Activated CD8-positive, alpha-beta memory T cell treated with anti-CD3 and anti-CD28 coated beads for 1 hour (primary cell): ENCODE measurements around the gene PARD3.

Source experiments
- DNase-seq, 2 donors: peaks; one replicate each; pipeline ENCODE4 v3.0.0-alpha.2; 2020; ENCODE audit warnings: low read depth in 1 of 2; ENCODE audit errors: extremely low read depth in 1 of 2

Gene PARD3

DNA sequence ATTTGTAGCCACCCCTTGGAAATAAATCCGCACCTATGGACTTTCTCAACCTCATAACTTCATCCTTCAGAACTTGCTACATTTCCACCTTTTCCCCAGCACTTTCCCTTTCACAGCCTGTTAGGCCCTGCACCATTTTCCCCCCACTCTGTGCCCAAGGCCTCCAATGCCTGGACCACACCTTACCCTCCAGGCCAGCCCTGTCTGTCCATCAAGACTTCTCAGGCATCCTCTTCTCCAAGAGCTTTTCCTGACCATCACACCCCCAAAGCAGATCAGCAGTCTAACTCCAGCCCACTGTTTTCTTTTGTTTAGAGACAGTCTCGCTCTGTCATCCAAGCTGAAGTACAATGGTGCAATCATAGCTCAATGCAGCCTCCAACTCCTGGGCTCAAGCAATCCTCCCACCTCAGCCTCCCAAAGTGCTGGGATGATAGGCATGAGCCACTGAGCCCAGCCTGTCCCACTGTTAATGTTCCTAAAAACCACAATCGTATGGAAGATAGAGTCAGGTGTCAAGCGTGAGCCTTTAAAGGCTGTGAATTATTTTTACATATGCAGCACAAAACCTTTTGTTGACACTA, 116.8 kb downstream of the PARD3 start:
- DNase-seq: no peak

DNA sequence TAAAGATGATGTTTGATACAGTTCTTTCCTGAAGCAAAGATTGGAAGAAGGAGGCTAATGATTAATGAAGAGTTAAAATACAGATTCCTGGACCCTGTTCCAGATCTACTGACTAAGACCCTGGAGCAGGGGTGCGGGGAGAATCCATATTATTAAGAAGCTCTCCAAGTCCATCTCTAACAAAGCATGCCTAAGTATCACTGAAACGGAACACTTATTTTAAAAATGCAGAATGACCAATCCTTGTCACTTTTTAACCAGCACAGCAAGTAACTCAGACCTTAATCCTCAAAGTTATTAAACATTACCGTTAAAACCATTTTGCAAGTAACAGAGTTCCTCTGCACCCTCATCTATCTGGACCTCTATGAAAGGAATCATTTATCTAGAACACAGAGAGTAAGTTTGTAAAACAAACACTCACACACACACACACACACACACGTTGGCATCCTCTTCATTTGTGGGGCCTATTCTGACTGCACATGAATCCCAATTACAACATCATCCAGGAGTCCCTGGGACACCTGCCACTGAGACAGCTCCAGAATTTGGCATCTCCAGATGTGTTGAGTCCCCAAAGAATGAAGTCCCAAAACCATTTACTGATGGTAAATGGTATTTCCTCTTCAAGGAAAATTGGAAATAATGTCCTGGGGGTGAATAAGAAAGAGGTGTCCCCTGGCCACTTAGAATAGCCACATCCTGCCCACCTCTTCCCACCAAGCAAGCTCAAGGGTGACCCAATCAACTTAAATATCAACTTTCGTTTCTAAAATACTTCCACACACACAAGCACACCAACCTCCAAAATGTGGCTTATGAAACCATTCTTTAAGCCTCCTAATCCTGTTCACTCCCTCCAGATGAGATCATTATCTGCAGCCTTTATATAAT, 117.5 kb downstream of the PARD3 start:
- no peak for DNase-seq

DNA sequence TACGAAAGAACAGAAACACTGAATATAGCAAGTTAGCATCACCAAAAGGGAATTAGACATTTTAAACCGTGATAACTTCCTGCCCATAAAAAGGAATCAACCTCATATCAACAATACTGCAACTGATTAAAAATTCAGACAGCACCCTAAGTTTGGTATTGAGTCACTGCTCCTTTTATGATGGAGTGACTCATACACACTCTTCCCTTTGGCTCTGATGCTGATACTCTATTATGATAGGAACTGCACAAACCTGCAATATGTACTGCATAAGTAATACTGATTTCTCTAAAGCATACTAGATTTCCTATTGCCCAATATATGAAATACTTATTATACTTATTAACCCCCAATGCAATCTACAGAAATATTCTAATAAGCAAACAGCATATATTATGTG, 118.7 kb downstream of the PARD3 start:
- no peak for DNase-seq

DNA sequence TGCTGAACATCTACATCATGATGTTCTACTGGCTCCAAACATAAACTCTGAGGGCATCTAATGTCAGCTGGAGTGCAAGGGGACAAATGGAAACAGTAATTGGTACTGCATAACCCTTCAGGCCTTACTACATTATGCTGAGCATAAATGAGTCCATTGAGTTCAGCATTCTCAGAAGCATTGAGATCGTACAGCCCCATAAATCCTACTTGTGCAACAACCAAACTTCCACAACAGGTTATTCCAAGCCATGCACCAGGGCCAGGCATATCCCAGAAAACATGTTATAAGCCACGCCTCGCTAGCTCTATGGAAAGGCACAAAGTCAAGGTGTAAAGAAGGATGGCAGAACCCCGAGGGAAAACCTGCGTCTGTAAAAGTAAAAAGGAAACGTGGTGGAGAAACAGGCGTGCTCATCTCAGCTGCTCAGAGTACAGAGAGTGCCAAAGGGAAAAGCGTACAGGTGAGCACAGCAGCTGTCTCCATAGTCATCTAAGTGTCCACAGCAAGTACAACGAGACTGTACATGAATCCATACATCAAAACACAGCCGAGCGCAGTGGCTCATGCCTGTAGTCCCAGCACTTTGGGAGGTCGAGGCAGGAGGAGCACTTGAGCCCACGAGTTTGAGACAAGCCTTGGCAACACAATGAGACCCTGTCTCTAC, 124.6 kb downstream of the PARD3 start:
- DNase-seq: no peak

DNA sequence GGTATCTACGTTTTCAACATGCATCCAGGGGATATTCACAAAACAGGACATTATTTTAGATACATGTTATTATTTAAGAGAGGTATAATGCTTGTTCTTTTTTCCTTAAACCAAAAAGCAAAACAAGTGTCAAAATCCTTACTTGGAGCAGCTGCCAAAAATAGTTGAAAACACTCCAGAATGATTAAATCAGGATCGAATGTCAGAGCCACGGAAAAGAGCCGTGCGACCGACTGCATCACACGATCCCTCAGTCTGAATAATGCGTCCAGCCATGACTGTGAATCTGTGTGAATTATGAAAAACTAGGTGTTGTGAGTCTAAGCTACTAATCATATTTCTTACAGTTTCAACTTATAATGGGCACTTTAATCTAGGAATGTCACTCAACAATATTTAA, 126.0 kb downstream of the PARD3 start:
- no peak for DNase-seq

DNA sequence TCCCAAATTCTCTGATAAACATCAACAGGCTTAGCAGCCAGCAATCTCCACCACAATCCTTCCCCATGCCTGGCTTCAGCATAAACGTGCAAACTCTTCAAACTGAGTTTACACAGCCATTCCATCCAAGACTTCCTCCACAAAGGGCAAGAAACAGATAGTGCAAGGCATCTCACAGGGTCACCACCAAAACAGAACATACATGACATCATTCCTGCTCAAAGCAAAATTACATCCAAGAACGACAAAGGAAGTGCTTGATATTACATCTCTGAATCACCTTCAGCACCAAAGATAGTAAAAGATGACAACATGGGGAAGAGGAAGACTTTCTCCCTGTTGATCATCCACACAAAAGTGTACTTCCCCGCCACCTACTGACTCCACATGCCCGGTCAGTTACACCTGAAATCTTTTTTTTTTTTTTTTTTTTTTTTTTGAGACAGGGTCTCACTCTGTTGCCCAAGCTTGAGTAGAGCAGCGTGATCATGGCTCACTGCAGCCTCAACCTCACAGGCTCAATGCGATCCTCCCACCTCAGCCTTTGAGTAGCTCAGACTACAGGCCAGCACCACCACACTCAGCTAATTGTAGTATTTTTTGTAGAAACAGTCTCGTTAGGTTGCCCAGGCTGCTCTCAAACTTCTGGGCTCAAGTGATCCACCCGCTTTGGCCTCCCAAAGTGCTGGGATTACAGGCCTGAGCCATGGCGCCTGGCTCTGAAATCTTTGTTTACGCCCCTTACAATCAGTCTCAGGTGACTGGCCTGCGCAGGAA, 127.5 kb downstream of the PARD3 start:
- no peak for DNase-seq

DNA sequence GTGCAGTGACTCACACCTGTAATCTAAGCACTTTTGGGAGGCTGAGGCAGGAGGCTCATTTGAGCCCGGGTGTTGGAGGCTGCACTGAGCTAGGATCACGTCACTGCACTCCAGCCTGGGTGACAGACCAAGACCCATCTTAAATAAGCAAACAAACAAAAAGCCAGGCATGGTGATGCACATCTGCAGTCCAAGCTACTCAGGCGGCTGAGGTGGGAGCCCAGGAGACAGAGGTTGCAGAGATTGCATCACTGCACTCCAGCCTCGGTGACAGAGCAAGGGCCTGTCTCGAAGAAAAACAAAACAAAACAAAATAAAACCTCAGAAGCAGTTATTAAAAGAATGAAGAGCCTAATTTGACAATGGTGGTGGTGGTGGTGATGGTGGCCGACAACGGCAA, 132.5 kb downstream of the PARD3 start:
- no peak for DNase-seq

DNA sequence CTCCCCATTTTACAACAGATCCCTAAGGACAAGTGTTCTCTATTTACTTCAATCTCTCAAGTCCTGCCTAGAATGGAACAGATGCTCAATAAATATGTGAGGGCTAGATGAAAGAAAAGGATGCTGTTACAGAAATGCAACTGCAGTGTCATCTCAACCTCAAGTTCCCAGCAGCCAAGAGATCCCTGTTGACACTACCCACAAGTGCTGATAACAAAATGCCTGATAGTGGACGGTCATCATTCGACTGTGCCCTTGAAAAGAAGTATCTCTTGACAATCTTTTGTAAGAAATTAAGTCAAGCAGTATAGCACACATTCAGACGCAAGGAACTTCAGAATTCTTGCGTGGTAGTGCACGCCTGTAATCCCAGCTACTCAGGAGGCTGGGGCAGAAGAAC, 133.2 kb downstream of the PARD3 start:
- DNase-seq: no peak

DNA sequence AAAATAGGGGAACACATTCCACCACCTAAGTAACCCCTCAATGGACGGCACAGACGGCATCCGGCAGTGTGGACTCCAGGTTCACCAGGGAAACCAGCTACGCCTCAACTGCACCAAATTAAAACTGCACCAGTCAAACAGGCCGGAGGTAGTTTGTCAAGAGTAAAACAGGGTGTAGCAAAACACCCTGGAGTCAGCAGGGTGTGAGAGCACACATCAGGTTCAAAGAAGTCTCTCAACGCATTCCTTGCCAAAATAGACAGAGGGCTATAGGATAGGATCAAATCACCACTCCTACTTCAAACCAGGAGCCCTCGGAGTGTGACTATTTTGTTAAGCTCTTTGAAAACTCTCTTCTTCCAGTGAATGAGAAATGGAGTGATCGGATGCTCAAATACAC, 135.9 kb downstream of the PARD3 start:
- no peak for DNase-seq

DNA sequence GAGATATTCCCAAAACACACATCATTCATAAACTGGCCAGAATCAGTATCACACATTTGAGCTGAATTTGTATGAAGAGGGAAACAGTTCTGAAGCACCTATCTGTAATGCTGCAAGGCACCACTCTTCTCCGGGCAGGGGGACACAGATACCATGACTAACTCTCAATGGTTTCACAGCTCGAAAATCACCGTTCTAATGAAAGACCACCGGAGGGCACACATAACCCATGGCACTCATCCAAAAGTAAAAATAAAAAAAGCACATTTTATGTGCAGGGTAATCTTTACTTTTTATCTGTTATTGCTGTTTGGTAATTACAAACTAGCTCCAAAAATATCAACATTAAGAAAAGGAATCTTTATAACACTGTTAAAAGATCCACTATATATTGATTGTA, 137.5 kb downstream of the PARD3 start:
- DNase-seq: no peak

DNA sequence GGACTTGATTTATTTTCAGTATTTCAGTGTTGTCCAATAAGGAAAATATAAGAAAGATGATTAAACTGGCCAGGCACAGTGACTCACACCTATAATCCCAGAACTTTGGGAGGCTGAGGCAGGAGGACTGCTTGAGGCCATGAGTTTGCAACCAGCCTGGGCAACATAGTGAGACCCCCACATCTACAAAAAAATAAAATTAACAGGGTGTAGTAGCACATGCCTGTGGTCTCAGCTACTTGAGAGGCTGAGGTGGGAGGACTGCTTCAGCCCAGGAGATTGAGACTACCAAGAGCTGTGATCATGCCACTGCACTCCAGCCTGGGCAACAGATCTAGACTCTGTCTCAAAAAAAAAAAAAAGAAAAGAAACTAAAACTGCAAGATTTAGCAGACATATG, 138.0 kb downstream of the PARD3 start:
- no peak for DNase-seq

DNA sequence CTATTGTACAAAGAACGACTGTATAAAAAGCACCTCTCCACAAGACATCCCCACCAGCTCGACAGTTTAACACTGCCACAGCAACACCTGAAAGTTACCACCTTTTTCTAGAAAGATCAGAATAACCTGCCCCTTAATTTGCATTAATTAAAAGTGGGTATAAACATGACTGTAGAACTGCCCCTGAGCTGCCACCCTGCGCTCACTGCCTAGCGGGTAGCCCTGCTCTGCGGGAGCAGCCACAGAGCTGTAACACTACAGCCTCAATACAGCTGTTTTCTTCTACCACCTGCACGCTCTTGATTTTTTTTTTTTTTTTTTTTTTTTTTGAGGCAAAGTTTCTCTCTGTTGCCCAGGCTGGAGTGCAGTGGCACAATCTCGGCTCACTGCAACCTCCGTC, 140.9 kb downstream of the PARD3 start:
- DNase-seq: no peak

DNA sequence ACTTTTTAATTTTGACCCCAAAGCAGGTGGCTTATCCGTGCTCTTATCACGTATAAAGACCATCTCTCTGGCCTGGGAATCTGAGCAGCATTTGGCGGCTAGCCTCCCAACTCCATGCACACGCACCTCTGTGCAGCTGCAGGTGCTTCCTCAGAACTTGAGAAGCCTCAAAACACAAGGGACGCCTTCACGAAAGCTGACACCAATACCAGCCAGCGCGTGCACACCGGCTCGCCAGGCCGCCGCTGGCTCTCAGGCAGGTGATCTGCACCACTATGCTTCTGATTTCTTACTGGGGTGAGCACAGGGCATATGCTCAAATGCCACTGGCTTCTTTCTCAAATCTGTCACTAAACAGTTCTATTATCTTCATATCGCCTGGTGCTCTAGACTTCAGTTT, 145.0 kb downstream of the PARD3 start:
- DNase-seq: no peak

DNA sequence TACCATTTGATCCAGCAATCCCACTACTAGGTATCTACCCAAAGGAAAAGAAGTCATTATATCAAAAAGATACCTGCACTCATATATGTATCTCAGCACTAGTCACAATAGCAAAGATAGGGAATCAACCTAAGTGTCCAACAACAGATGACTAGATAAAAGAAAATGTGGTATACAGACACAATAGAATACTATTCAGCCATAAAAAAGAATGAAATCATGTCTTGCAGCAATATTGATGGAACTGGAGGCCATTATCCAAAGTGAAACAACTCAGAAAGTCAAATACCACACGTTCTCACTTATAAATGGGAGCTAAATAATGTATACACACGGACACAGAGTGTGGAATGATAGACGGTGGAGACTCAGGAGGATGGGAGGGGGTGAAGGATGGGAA, 146.0 kb downstream of the PARD3 start:
- no peak for DNase-seq

DNA sequence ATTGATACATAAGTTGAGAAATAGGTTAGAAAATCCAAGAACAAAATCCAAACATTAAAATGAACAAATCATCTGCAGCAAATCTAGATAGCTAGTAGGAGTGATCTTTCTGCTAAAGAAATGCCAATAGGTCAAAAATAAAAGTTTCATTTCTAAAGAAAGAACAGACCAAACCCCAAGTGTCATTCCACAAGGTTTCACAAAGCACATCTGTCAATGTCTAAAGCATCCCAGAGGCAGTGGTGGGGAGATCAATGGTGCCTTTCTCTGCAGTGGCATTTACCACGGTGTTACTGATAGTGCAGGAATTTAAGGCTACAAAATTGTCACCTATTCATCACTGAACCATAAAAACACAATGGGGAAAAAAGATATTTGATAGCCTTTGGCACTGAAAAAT, 147.9 kb downstream of the PARD3 start:
- DNase-seq: no peak

DNA sequence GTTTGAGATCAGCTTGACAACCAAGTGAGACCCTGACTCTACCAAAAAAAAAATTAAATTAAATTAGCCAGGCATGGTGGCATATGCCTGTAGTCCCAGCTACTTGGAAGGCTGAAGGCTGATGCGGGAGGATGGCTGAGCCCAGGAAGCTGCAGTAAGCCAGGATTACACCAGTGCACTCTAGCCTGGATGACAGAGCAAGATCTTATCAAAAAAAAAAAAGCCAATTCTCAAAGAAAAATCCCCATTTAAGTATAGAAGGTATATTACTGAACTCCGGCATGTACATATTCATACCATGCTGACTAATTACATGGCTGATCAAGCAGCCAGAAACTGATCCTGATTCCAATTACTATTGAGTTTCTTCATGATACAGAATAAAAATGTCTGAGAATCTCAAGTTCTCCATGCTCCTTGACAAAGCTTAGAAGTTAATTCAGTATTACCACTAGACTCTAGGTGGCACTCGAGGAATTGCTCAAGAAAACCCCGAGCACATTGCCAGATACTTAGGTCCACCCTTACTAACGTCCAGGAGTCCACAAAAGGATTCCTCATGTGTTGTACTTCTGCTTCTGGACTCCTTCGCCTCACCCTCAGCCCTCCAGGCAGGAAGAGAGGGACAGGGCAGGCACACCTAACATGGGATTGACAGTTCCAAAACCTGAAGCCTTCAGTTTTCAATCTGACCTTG, 148.9 kb downstream of the PARD3 start:
- no peak for DNase-seq

DNA sequence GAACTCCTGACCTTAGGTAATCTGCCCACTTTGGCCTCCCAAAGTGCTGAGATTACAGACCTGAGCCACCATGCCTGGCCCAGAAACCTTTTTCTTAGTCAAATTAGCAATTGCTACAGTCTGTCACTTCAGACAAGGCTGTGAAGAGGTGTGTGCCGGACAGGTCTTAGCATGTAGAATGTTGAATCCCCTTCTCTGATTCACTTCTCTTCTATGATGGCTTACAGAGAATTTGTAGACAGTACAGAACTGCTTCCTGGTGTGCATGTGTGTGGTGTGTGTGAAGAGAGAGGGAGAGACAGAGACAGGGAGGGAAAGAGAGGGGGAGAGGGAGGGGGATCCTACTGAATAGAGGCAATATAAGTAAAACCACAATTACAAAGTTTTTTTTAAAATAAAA, 150.4 kb downstream of the PARD3 start:
- DNase-seq: no peak

DNA sequence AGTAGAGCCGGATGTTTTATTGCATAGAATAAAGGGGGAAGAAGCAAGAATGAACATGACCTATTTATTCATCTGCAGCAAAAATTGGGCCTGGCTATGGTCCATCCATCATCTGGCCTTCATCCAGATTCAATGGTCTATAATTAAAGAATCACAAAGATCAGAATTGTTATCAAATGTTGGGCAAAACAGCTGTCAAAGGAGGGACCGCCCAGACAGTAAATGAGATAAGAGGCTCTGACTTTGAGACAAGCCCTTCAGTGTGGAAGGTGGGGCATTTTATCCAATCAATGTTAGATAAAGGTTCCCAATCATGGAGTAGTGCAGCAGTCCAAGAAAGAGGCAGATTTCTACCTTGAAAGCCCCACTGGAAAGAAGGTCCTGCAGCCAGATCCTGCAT, 153.5 kb downstream of the PARD3 start:
- DNase-seq: no peak

DNA sequence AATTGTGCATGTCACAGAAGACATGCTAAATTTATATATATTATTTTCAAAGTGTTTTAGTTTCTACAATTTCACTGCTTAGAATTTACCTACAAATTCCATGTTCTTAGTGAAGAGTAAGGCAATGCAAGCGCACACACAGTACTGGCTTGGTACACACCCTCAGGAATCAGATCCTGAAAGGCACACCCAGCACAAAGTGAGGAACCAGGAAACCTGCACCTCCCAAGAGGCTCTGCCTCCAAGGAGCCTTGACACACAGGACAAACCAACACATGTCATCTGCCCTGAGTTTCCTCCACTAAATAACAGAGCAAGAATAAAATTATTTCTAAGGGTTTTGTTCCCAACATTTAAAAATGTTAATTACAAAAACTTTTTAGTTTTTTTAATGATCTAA, 156.2 kb downstream of the PARD3 start:
- DNase-seq: no peak

DNA sequence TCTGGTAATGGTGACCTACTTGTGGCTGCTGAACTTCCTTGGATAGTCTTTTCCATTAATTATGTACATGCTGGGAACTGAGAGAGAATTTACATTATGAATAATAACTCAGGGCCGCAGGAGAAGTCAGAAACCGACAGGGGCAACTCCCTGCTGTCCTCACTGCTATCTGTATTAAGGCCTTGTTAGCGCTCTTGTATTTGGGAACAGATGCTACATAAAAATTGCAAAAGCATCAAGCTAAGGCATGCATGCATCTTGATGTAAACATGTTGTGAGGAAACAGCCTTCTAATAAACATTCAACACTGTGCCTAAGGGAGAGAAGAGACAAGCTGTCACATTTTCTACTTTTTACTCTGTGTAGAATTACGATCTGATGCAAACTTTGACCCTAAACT, 158.4 kb downstream of the PARD3 start:
- no peak for DNase-seq
